ENCODE data around the gene TLDC2. TPM values are rescaled to one million over a fixed set of nuclear protein-coding genes. Genes with fewer than 3 reads are reported as not detected.

Gene TLDC2
- total RNA-seq, 1 experiment from 2014 or later: 1.1 TPM

DNA sequence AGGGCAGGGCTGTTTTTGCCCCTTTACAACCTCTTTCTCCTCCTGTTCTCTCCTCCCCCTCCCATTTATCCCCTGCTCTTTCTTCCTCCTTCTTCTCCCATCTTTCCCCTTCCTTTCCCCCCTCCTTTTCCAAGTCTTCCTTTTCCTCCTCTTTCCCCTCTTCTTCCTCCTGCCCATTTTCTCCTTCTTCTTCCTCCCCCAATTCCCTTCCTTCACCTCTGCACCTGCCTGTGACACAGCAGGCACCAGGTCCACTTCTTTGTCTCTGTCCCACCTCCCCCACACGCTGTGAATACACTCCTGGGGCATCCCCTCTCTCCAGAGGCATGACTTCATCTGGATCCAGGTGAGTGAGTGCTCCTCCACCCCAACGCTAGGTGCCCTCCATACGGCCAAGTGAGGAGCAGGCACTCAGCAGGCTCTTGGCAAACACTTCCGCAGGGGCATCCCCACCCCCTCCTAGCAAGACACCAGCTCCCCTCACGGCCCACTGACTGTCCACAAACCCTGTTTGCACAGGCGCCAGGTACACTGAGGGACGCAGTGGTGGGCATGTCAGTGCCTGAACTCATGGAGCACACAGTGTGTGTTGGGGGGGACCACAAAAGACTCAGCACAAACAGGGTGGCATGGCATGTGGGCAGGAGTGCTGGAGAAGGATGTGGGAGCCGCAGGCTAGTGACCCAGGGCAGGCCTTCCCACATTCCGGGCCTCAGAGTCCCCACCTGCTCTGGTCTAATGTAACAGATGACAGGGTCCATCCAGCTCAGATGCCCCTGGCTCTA is 10.7 kb upstream of the TLDC2 start:
- no peak for DNase-seq
- Mint-ChIP-seq H3K27me3 (ENCODE audit: unreplicated experiment) (peaks cover 19% of the 10 kb centered on the region), H3K9me3 (ENCODE audit: low read depth, unreplicated experiment) (no peaks in the 10 kb centered on the region), H3K4me1 (ENCODE audit: low read depth, unreplicated experiment) (peaks cover 18% of the 10 kb centered on the region), H3K36me3 (ENCODE audit: insufficient read depth, unreplicated experiment) (peaks cover 16% of the 10 kb centered on the region), H3K27ac (ENCODE audit: unreplicated experiment) (peak overlapping the region; percentile 3), H3K4me3 (ENCODE audit: low read depth, unreplicated experiment) (peak overlapping the region; percentile 76)
- BruUV-seq (replicated peaks): no TSS peak
- TF ChIP-seq, protein P1, sequence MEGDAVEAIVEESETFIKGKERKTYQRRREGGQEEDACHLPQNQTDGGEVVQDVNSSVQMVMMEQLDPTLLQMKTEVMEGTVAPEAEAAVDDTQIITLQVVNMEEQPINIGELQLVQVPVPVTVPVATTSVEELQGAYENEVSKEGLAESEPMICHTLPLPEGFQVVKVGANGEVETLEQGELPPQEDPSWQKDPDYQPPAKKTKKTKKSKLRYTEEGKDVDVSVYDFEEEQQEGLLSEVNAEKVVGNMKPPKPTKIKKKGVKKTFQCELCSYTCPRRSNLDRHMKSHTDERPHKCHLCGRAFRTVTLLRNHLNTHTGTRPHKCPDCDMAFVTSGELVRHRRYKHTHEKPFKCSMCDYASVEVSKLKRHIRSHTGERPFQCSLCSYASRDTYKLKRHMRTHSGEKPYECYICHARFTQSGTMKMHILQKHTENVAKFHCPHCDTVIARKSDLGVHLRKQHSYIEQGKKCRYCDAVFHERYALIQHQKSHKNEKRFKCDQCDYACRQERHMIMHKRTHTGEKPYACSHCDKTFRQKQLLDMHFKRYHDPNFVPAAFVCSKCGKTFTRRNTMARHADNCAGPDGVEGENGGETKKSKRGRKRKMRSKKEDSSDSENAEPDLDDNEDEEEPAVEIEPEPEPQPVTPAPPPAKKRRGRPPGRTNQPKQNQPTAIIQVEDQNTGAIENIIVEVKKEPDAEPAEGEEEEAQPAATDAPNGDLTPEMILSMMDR (IDR thresholded peaks at IDR 0.05; ENCODE audit: unreplicated experiment): no peak
- CTCF ChIA-PET: interaction anchor here (0.6 to 2.1 kb wide), 4 partner anchors 17 to 135 kb away, joined by 3 to 24 read pairs (median 4); no protein-coding TSS in a partner anchor
- intact Hi-C loops (cut with micrococcal nuclease; ENCODE audit: unreplicated experiment): no loop called here

DNA sequence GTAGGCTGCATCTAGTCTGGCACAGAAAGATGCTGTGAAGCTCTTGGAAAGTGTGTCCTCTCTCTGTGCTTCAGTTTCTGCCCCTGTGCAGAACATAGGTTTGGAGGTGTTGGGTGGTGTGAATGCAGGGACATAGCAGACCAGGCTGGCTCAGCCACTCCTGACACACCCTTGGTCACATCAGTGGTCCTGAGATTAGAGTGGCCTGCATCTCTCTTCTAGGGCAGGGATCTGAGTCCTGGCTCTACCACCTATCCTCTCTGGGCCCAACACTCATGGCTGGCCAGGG is 10.1 kb upstream of the TLDC2 start:
- Mint-ChIP-seq H3K36me3 (ENCODE audit: insufficient read depth, unreplicated experiment) (peaks cover 16% of the 10 kb centered on the region), H3K4me1 (ENCODE audit: low read depth, unreplicated experiment) (peaks cover 18% of the 10 kb centered on the region), H3K4me3 (ENCODE audit: low read depth, unreplicated experiment) (no peak overlapping the region), H3K27me3 (ENCODE audit: unreplicated experiment) (peaks cover 19% of the 10 kb centered on the region), H3K27ac (ENCODE audit: unreplicated experiment) (no peak overlapping the region), H3K9me3 (ENCODE audit: low read depth, unreplicated experiment) (no peaks in the 10 kb centered on the region)
- no peak for DNase-seq
- CTCF ChIA-PET: no interaction called here
- TF ChIP-seq, protein P1 (IDR thresholded peaks at IDR 0.05; ENCODE audit: unreplicated experiment): no peak
- BruUV-seq (replicated peaks): no TSS peak
- intact Hi-C loops (cut with micrococcal nuclease; ENCODE audit: unreplicated experiment): no loop called here

DNA sequence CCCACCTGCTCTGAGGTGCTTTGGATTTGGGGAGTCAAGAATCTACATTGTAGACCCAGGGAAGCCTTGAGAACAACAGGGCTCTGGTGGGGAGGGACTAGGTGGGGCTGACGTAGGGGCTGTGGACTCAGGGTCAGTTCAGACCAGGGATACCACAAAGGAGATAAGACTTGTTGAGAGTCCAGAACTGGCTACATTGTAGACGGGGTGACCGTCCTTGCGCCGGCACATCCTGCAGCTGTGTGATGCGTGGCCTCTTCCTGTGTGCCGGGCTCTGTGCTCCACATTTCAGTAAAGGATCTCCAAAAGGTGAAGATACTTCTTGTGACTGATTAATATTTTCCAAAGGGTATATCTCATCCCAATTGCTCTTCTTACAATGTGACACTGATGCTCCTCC is 9.8 kb upstream of the TLDC2 start:
- Mint-ChIP-seq H3K4me3 (ENCODE audit: low read depth, unreplicated experiment) (no peak overlapping the region), H3K27ac (ENCODE audit: unreplicated experiment) (no peak overlapping the region), H3K9me3 (ENCODE audit: low read depth, unreplicated experiment) (no peaks in the 10 kb centered on the region), H3K4me1 (ENCODE audit: low read depth, unreplicated experiment) (peaks cover 17% of the 10 kb centered on the region), H3K27me3 (ENCODE audit: unreplicated experiment) (peaks cover 19% of the 10 kb centered on the region), H3K36me3 (ENCODE audit: insufficient read depth, unreplicated experiment) (peaks cover 16% of the 10 kb centered on the region)
- DNase-seq: no peak
- no TSS peak for BruUV-seq (replicated peaks)
- TF ChIP-seq, protein P1 (IDR thresholded peaks at IDR 0.05; ENCODE audit: unreplicated experiment): no peak
- CTCF ChIA-PET: interaction anchor here (0.6 to 1.0 kb wide), 2 partner anchors 25 to 671 kb away, joined by 3 to 4 read pairs; no protein-coding TSS in a partner anchor
- intact Hi-C loops (cut with micrococcal nuclease; ENCODE audit: unreplicated experiment): no loop called here

GRCh38 chr20:36866681-36867495 is 9.1 kb upstream of the TLDC2 start:
- CTCF ChIA-PET: interaction anchor here (0.6 to 1.2 kb wide), 4 partner anchors 26 to 761 kb away, joined by 3 to 9 read pairs (median 5); no protein-coding TSS in a partner anchor
- no TSS peak for BruUV-seq (replicated peaks)
- no peak overlapping the region for H3K4me3 Mint-ChIP-seq (ENCODE audit: low read depth, unreplicated experiment)
- H3K27me3 Mint-ChIP-seq (ENCODE audit: unreplicated experiment): peaks cover 19% of the 10 kb centered on the region
- TF ChIP-seq, protein P1 (IDR thresholded peaks at IDR 0.05; ENCODE audit: unreplicated experiment): no peak
- H3K4me1 Mint-ChIP-seq (ENCODE audit: low read depth, unreplicated experiment): peaks cover 11% of the 10 kb centered on the region
- H3K27ac Mint-ChIP-seq (ENCODE audit: unreplicated experiment): no peak overlapping the region
- peaks cover 16% of the 10 kb centered on the region for H3K36me3 Mint-ChIP-seq (ENCODE audit: insufficient read depth, unreplicated experiment)
- no peak for DNase-seq
- H3K9me3 Mint-ChIP-seq (ENCODE audit: low read depth, unreplicated experiment): no peaks in the 10 kb centered on the region
- intact Hi-C loops (cut with micrococcal nuclease; ENCODE audit: unreplicated experiment): no loop called here

Measured in Calu3 (cell line).